Adrenal gland (tissue), 12 donors: ENCODE measurements around the gene TECPR1. TPM values are rescaled to one million over a fixed set of nuclear protein-coding genes. Genes with fewer than 3 reads are reported as not detected.

Experiments
- DNase-seq, 7 donors: peaks; one replicate each; pipeline ENCODE4 v3.0.0-alpha.2; 2019 to 2020
- H3K27ac ChIP-seq, 5 donors: fragments of 200-600 bp; sonication (generic) in 4 of 5; 1 replicate in 3 of 5; 2 replicates in 2 of 5; pipeline versions ENCODE4 v1.5.1 to v1.8.0; 2016 to 2020; ENCODE audit warnings: mild to moderate bottlenecking in 1 of 5
- H3K27me3 ChIP-seq: fragments of 200-600 bp; 2 replicates; pipeline ENCODE4 v1.8.0; 2021
- H3K36me3 ChIP-seq, 2 donors: fragments of 200-600 bp; replicated peaks in 1 of 2; 1 replicate in 1 of 2; 2 replicates in 1 of 2; pipeline versions ENCODE4 v1.5.1 to v1.8.0; 2018 to 2022
- H3K4me1 ChIP-seq, 2 donors: fragments of 200-600 bp; replicated peaks in 1 of 2; 1 replicate in 1 of 2; 2 replicates in 1 of 2; pipeline versions ENCODE4 v1.5.1 to v1.8.0; 2018 to 2021
- H3K4me3 ChIP-seq, 4 donors: fragments of 200-600 bp; sonication (generic) in 3 of 4; one replicate each; pipeline ENCODE4 v1.5.1; 2016 to 2018
- H3K9me3 ChIP-seq, 3 donors: fragments of 200-600 bp; sonication (generic) in 1 of 3; replicated peaks in 1 of 3; 1 replicate in 2 of 3; 2 replicates in 1 of 3; pipeline versions ENCODE4 v1.5.1 to v1.8.0; 2016 to 2021
- CTCF ChIP-seq, 6 experiments: fragments of 450-650 bp in 4 of 6; fragments of 200-600 bp in 2 of 6; sonication (generic) in 1 of 6; IDR thresholded peaks; 1 replicate in 5 of 6; 2 replicates in 1 of 6; pipeline versions ENCODE4 v1.5.1 to v1.8.0; 2016 to 2021; ENCODE audit warnings: antibody characterized with exemption in 6 of 6, mild to moderate bottlenecking in 2 of 6, moderate library complexity in 1 of 6
- POLR2A ChIP-seq, 2 donors: fragments of 450-650 bp; IDR thresholded peaks; one replicate each; pipeline ENCODE4 v1.6.1; 2017; ENCODE audit warnings: antibody characterized with exemption in 2 of 2, mild to moderate bottlenecking in 2 of 2, moderate library complexity in 1 of 2
- WGBS, 4 donors: extraction: QIAGEN DNeasy Blood & Tissue Kit in 2 of 4; methylation state at CpG; one replicate each; pipeline versions ENCODE4 v1.1.5 to v1.1.7; 2013 to 2017; 5-methylcytosine and 5-hydroxymethylcytosine counted together
- intact Hi-C, 2 donors: fragments of 100-400 bp; cut with DNase I; formaldehyde crosslinking; loops; one replicate each; pipeline versions ENCODE4 v1.14.1 to v1.15.0; 2022 to 2023
- polyA plus RNA-seq, 3 donors: library from polyadenylated mRNA; stranded (reverse); fragments of 200-250 nt in 2 of 3; fragments of 350-450 nt in 1 of 3; fragmentation: Illumina TruSeq in 1 of 3; extraction: RNeasy Lipid Tissue Mini Kit (QIAGEN cat#74804) in 1 of 3; gene quantifications; one replicate each; pipeline ENCODE4 v1.2.3, GENCODE V29; 2013 to 2014
- total RNA-seq, 9 donors: library from RNA; depleted of rRNA in 4 of 9; stranded (reverse); fragments of >200 nt in 4 of 9; fragments of 120-200 nt in 1 of 9; fragmentation: NEBNext Ultra II Directional in 1 of 9; extraction: Animal tissue kit (Norgen Biotek cat#: 25700) in 1 of 9; gene quantifications; one replicate each; pipeline versions ENCODE4 v1.1.0 to v1.2.4, GENCODE V29; 2013 to 2023
- donor health status: healthy with polysubstance abuse.
- donor health status: Bipolar disorder and iron deficiency.
- donor health status: DM: yes; HTN: yes; CAD: no.
- donor health status: DM: no; HTN: no; CAD: no.
- donor health status: DM: no; HTN: no; CAD: no.
- donor health status: DM: yes; HTN: yes; CAD: no.

The TECPR1 gene
- total and polyA plus RNA-seq, 12 donors, result 6.2 to 36.4 (median 16.9) TPM

- Histone ChIP-seq H3K4me1 (peaks cover 4 to 6% of the 10 kb centered on the region in 2 donors), H3K27me3 (no peaks in the 10 kb centered on the region), H3K27ac (peak overlapping the region in 2 of 5 donors; percentile 4 to 71), H3K9me3 (no peaks in the 10 kb centered on the region), H3K36me3 (no peaks in the 10 kb centered on the region), H3K4me3 (no peak overlapping the region)
- intact Hi-C loops, result no loop called here
- TF ChIP-seq POLR2A (IDR thresholded peaks at IDR 0.05), result no peak
- 38 to 65% (median 63%) methylated on average over 5 of the region's 5 CpGs for WGBS, 4 donors
- DNase-seq, result peak in 2 of 7 donors; percentile 37 to 41
Observed at GRCh38 chr7:98276241-98276761, 24.3 kb upstream of the TECPR1 start.

- no peak for DNase-seq
- H3K27ac ChIP-seq, result no peak overlapping the region
- TF ChIP-seq CTCF (IDR thresholded peaks at IDR 0.05), result no peak
- TF ChIP-seq POLR2A (IDR thresholded peaks at IDR 0.05), result no peak
- H3K27me3 ChIP-seq, result no peaks in the 10 kb centered on the region
- no peaks in the 10 kb centered on the region for H3K36me3 ChIP-seq
- intact Hi-C loops, result no loop called here
- no peaks in the 10 kb centered on the region for H3K4me1 ChIP-seq
- WGBS, 4 donors, result 88 to 93% (median 91%) methylated on average over 3 of the region's 3 CpGs
- H3K4me3 ChIP-seq, result no peak overlapping the region
- no peaks in the 10 kb centered on the region for H3K9me3 ChIP-seq
Observed at GRCh38 chr7:98267303-98267702, 15.3 kb upstream of the TECPR1 start.

- WGBS, 4 donors, result 36 to 79% (median 44%) methylated on average over 2 of the region's 2 CpGs
- Histone ChIP-seq H3K27ac (no peak overlapping the region), H3K36me3 (no peaks in the 10 kb centered on the region), H3K27me3 (no peaks in the 10 kb centered on the region), H3K4me1 (no peaks in the 10 kb centered on the region), H3K4me3 (no peak overlapping the region), H3K9me3 (no peaks in the 10 kb centered on the region)
- TF ChIP-seq POLR2A (IDR thresholded peaks at IDR 0.05) (no peak), CTCF (IDR thresholded peaks at IDR 0.05) (peak in 4 of 6 experiments; percentile 37 to 53 (median 47))
- intact Hi-C loops, result no loop called here
- DNase-seq, result no peak
Observed at GRCh38 chr7:98266840-98267239, 14.8 kb upstream of the TECPR1 start.

- TF ChIP-seq CTCF (IDR thresholded peaks at IDR 0.05), result no peak
- no peak for TF ChIP-seq POLR2A (IDR thresholded peaks at IDR 0.05)
- Histone ChIP-seq H3K4me3 (no peak overlapping the region), H3K27ac (no peak overlapping the region), H3K9me3 (no peaks in the 10 kb centered on the region), H3K36me3 (no peaks in the 10 kb centered on the region), H3K27me3 (no peaks in the 10 kb centered on the region), H3K4me1 (no peaks in the 10 kb centered on the region)
- DNase-seq, result no peak
- 89 to 94% (median 93%) methylated on average over 5 of the region's 5 CpGs for WGBS, 4 donors
- intact Hi-C loops, result no loop called here
Observed at GRCh38 chr7:98265841-98266271, 13.8 kb upstream of the TECPR1 start.

DNA sequence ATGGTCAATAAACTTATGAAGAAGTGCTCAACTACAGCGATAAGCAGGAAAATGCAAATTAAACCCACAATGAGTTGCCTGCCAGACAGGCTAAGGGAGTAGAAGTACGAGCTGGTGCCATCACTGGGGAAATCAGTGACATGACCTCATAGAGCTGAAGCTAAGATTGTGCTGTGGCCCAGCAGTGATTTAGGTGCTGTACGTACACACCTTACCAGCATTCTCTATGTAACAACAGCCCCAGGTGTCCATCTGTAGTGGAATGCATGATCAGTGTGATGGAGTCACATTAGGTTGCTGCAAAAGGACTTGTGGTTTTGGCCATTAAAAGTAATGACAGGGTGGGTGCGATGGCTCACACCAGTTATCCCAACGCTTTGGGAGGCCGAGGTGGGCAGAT, 5.7 kb upstream of the TECPR1 start:
- TF ChIP-seq POLR2A (IDR thresholded peaks at IDR 0.05) (no peak), CTCF (IDR thresholded peaks at IDR 0.05) (no peak)
- Histone ChIP-seq H3K4me1 (peaks cover 3 to 9% of the 10 kb centered on the region in 2 donors), H3K9me3 (no peaks in the 10 kb centered on the region), H3K27me3 (no peaks in the 10 kb centered on the region), H3K4me3 (no peak overlapping the region), H3K27ac (no peak overlapping the region), H3K36me3 (peaks cover 0 to 9% of the 10 kb centered on the region in 2 donors)
- 81 to 95% (median 85%) methylated on average over 6 of the region's 6 CpGs for WGBS, 4 donors
- DNase-seq, result no peak
- intact Hi-C loops, result no loop called here
